Caco-2 (cell line): ENCODE measurements around the gene XPR1. TPM values are rescaled to one million over a fixed set of nuclear protein-coding genes. Genes with fewer than 3 reads are reported as not detected.

ENCODE experiments used
- BruUV-seq: library from RNA; stranded (reverse); fragments of 400-500 nt; replicated peaks from 2 replicates; lab custom pipeline; 2021; lab: Mats Ljungman, UMichigan
- CTCF ChIA-PET: fragments of 300-600 bp; sonication (Branson Sonifier 250); formaldehyde crosslinking; loops from one replicate; lab custom pipeline; 2022; ENCODE audit warnings: antibody characterized with exemption; lab: Charles Lee
- POLR2A ChIA-PET: fragments of 300-600 bp; sonication (Branson Sonifier 250); formaldehyde crosslinking; loops from one replicate; lab custom pipeline; 2022; ENCODE audit warnings: antibody characterized with exemption; lab: Charles Lee
- DNase-seq, 2 experiments: peaks; one replicate each; pipeline versions ENCODE4 v3.0.0 to v3.0.0-alpha.2; 2020 to 2022
- H3K27me3 ChIP-seq: replicated peaks from 2 replicates; pipeline ENCODE4 v1.6.0; 2011; ENCODE audit warnings: low read length; ENCODE audit not compliant: control insufficient read depth, insufficient read depth
- H3K36me3 ChIP-seq: 2 replicates; pipeline ENCODE4 v1.5.1; 2011; ENCODE audit warnings: low read length; ENCODE audit not compliant: control insufficient read depth, insufficient read depth
- H3K4me1 ChIP-seq: fragments of 250-450 bp; sonication (Bioruptor Pico); 2 replicates; pipeline ENCODE4 v1.5.1; 2020; ENCODE audit warnings: mild to moderate bottlenecking
- H3K4me3 ChIP-seq: 2 replicates; pipeline ENCODE4 v1.5.1; 2011; ENCODE audit warnings: low read depth, mild to moderate bottlenecking, control low read depth, low read length
- H3K9me3 ChIP-seq: fragments of 250-450 bp; sonication (Bioruptor Pico); 2 replicates; pipeline ENCODE4 v1.5.1; 2020; ENCODE audit warnings: mild to moderate bottlenecking, moderate library complexity
- H3K27ac Mint-ChIP-seq: one replicate; pipeline ENCODE4 v1.8.0; 2022; ENCODE audit warnings: mixed read lengths; ENCODE audit not compliant: unreplicated experiment
- H3K27me3 Mint-ChIP-seq: one replicate; pipeline ENCODE4 v1.8.0; 2022; ENCODE audit warnings: mixed read lengths; ENCODE audit not compliant: insufficient read depth, unreplicated experiment
- H3K36me3 Mint-ChIP-seq: one replicate; pipeline ENCODE4 v1.8.0; 2022; ENCODE audit warnings: mild to moderate bottlenecking, mixed read lengths; ENCODE audit not compliant: insufficient read depth, unreplicated experiment
- H3K4me1 Mint-ChIP-seq: one replicate; pipeline ENCODE4 v1.8.0; 2022; ENCODE audit warnings: low read depth, mixed read lengths; ENCODE audit not compliant: unreplicated experiment
- H3K4me3 Mint-ChIP-seq: one replicate; pipeline ENCODE4 v1.8.0; 2022; ENCODE audit warnings: mild to moderate bottlenecking, moderate library complexity, mixed read lengths; ENCODE audit not compliant: unreplicated experiment
- H3K9me3 Mint-ChIP-seq: one replicate; pipeline ENCODE4 v1.8.0; 2022; ENCODE audit warnings: mixed read lengths; ENCODE audit not compliant: unreplicated experiment
- intact Hi-C: fragments of 100-400 bp; cut with micrococcal nuclease; formaldehyde crosslinking; loops from one replicate; pipeline ENCODE4 v1.10.0; 2022; ENCODE audit not compliant: unreplicated experiment
- total RNA-seq: library from RNA; stranded (reverse); gene quantifications from 2 replicates; pipeline ENCODE4 v1.2.3, GENCODE V29; 2022
- TF ChIP-seq, protein P1 (sequence below), 2 experiments: fragments of 200-600 bp in 1 of 2; IDR thresholded peaks; 1 replicate in 1 of 2; 2 replicates in 1 of 2; pipeline versions ENCODE4 v1.5.1 to v1.8.0; 2011 to 2022; ENCODE audit warnings: antibody characterized with exemption in 1 of 2, control low read depth in 1 of 2, inconsistent platforms in 1 of 2, low read depth in 1 of 2, low read length in 1 of 2, mild to moderate bottlenecking in 1 of 2, moderate library complexity in 1 of 2; ENCODE audit not compliant: insufficient read depth in 1 of 2, severe bottlenecking in 1 of 2, unreplicated experiment in 1 of 2

Gene XPR1
- total RNA-seq, 1 experiment from 2014 or later = 34.4 TPM

DNA sequence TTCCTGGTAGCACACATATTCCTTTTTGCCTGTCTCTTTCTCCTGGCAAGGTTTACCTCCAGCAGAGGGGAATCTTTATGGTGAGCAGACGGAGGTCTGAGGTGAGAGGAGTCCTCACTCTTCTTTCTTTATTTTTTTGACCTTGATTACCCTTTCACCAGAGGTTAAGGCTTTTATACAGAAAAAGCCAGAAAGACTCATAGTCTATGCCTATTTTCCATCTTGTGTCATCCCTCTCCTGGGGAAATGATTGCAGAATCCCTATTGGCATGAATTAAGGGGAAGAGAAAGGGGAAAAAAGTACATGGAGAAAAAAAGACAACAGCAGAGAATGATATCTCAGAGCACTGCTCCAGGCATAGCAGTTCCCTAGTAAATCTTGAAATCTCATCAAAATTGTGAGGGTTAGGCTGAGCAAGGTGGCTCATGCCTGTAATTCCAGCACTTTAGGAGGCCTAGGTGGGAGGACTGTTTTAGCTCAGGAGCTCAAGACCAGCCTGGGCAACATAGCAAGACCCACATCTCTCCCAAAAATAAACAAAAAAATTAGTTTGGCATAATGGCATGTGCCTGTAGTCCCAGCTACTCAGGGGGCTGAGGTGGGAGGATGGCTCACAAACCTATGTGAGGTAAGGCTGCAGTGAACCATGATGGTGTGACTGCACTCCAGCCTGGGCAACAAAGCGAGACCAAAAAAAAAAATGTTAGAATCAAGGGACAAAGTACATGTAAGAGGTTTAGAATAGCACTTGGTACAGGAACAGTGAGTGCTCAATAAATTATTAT is 1.2 kb upstream of the XPR1 start:
- TF ChIP-seq, protein P1, sequence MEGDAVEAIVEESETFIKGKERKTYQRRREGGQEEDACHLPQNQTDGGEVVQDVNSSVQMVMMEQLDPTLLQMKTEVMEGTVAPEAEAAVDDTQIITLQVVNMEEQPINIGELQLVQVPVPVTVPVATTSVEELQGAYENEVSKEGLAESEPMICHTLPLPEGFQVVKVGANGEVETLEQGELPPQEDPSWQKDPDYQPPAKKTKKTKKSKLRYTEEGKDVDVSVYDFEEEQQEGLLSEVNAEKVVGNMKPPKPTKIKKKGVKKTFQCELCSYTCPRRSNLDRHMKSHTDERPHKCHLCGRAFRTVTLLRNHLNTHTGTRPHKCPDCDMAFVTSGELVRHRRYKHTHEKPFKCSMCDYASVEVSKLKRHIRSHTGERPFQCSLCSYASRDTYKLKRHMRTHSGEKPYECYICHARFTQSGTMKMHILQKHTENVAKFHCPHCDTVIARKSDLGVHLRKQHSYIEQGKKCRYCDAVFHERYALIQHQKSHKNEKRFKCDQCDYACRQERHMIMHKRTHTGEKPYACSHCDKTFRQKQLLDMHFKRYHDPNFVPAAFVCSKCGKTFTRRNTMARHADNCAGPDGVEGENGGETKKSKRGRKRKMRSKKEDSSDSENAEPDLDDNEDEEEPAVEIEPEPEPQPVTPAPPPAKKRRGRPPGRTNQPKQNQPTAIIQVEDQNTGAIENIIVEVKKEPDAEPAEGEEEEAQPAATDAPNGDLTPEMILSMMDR (IDR thresholded peaks at IDR 0.05; ENCODE audit: insufficient read depth in 1 of 2, low read depth in 1 of 2, low read length in 1 of 2, severe bottlenecking in 1 of 2, unreplicated experiment in 1 of 2) = no peak
- no peak overlapping the region for H3K4me3 ChIP-seq
- Mint-ChIP-seq H3K27me3 (no peaks in the 10 kb centered on the region), H3K4me3 (no peak overlapping the region), H3K4me1 (no peaks in the 10 kb centered on the region), H3K36me3 (peaks cover 6% of the 10 kb centered on the region), H3K27ac (no peak overlapping the region), H3K9me3 (no peaks in the 10 kb centered on the region)
- DNase-seq = no peak
- no peaks in the 10 kb centered on the region for H3K27me3 ChIP-seq
- no TSS peak for BruUV-seq
- intact Hi-C loops = no loop called here
- POLR2A ChIA-PET = interaction anchor here (1.1 kb wide), 1 partner anchor 20 kb away, joined by 5 read pairs; no protein-coding TSS in a partner anchor
- CTCF ChIA-PET = interaction anchor here (0.5 to 1.1 kb wide), 2 partner anchors 126 to 233 kb away, joined by 3 read pairs; no protein-coding TSS in a partner anchor
- H3K36me3 ChIP-seq = no peaks in the 10 kb centered on the region
- H3K9me3 ChIP-seq = no peaks in the 10 kb centered on the region
- H3K4me1 ChIP-seq = peaks cover 21% of the 10 kb centered on the region

DNA sequence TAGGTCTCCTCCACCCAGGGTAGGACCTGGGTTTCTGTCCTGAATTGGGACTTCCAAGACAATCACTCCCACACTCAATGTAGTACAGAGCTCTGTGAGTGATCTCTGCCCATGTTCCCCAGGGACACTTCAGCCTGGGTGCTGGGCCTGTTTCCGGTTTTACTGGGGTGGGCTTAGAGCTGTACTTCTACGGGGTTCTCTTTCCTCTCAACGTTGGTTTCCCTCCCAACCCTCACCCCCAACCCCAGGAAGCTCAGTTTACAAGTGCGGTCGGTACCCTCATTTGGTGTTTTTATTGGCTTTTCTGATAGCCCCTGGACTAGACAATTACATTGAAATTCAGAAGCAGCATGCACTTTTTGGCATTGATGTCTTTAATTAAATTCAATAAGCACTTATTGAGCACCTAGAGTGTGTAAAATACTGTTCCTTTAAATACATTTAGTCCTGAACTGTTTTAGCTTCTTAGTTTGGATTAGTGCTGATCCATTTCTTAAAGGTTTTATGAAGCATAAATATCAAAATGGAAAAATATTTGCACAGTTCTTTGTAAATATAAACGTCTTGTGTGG is 542 bp upstream of the XPR1 start:
- H3K27ac Mint-ChIP-seq = no peak overlapping the region
- TF ChIP-seq, protein P1 (IDR thresholded peaks at IDR 0.05; ENCODE audit: insufficient read depth in 1 of 2, low read depth in 1 of 2, low read length in 1 of 2, severe bottlenecking in 1 of 2, unreplicated experiment in 1 of 2) = no peak
- Histone ChIP-seq H3K4me1 (peaks cover 28% of the 10 kb centered on the region), H3K4me3 (no peak overlapping the region), H3K27me3 (no peaks in the 10 kb centered on the region), H3K36me3 (no peaks in the 10 kb centered on the region), H3K9me3 (no peaks in the 10 kb centered on the region)
- peaks cover 8% of the 10 kb centered on the region for H3K36me3 Mint-ChIP-seq
- ChIA-PET CTCF (interaction anchor here (0.5 to 1.1 kb wide), 4 partner anchors 9 to 232 kb away, joined by 3 to 5 read pairs (median 3); no protein-coding TSS in a partner anchor), POLR2A (interaction anchor here (1.1 to 1.5 kb wide), 2 partner anchors 20 to 109 kb away, joined by 5 to 7 read pairs; no protein-coding TSS in a partner anchor)
- no peak overlapping the region for H3K4me3 Mint-ChIP-seq
- H3K4me1 Mint-ChIP-seq = peaks cover 4% of the 10 kb centered on the region
- no peak for DNase-seq
- no peaks in the 10 kb centered on the region for H3K27me3 Mint-ChIP-seq
- intact Hi-C loops = no loop called here
- no peaks in the 10 kb centered on the region for H3K9me3 Mint-ChIP-seq
- no TSS peak for BruUV-seq

DNA sequence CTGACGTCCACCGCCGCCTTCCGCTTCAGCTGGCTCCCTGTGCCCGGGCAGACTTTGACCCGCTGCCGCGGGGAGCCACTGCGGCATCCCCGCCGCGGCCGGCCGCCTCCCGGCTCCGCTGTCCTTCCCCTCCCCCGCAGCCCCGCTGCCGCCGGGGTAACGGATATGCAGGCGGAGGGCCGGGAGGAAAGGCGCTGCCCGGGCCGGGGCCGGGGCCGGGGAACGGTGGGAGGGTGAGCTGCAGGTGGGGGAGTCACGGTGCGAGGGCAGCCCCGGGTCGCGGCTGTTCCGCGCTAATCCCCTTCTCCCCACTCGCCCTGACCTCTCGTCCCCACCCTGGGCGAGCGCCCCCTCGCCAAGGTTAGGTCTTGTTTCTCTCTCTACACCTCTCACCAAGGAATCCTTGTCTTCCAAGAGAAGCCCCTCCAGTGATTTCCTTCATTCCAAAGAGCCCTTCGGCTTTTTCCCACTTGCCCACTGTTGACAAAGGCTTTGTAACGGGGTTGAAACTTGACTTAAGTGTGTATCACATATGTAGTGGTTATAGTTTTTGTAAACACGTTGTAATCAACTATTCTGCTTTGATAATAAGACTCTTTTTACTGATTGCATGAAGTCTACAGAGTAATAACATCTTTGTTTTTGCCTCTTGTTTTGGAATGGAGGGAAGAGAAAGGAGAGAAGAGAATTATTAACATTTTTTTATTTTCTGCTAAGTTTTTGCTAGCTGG is 669 bp downstream of the XPR1 start:
- CTCF ChIA-PET = interaction anchor here (1.0 to 1.3 kb wide), 3 partner anchors 8 to 230 kb away, joined by 3 to 5 read pairs (median 3); no protein-coding TSS in a partner anchor
- no peaks in the 10 kb centered on the region for H3K27me3 ChIP-seq
- intact Hi-C loops = loop anchor here (2.0 kb wide), 1 partner anchor 112 kb away; no protein-coding TSS in a partner anchor
- H3K9me3 Mint-ChIP-seq = no peaks in the 10 kb centered on the region
- H3K4me1 ChIP-seq = peaks cover 31% of the 10 kb centered on the region
- H3K9me3 ChIP-seq = no peaks in the 10 kb centered on the region
- BruUV-seq = no TSS peak
- H3K4me3 ChIP-seq = peak overlapping the region; percentile 82
- no peak overlapping the region for H3K27ac Mint-ChIP-seq
- no peaks in the 10 kb centered on the region for H3K36me3 ChIP-seq
- H3K4me3 Mint-ChIP-seq = no peak overlapping the region
- peaks cover 10% of the 10 kb centered on the region for H3K4me1 Mint-ChIP-seq
- peaks cover 14% of the 10 kb centered on the region for H3K36me3 Mint-ChIP-seq
- peak in 1 of 2 experiments; percentile 80 for DNase-seq
- H3K27me3 Mint-ChIP-seq = no peaks in the 10 kb centered on the region
- TF ChIP-seq, protein P1 (IDR thresholded peaks at IDR 0.05; ENCODE audit: insufficient read depth in 1 of 2, low read depth in 1 of 2, low read length in 1 of 2, severe bottlenecking in 1 of 2, unreplicated experiment in 1 of 2) = peak in 1 of 2 experiments; percentile 47
- POLR2A ChIA-PET = interaction anchor here (0.5 to 1.5 kb wide), 3 partner anchors 111 to 346 kb away, joined by 3 to 7 read pairs (median 4); no protein-coding TSS in a partner anchor
